ENCODE data around the gene PLAAT4.
"Not testable (repeated sequence)": the region's sequence is repeated elsewhere in the genome, so short reads cannot be mapped to it uniquely, and the experiment has no call there.

PLAAT4 gene

DNA sequence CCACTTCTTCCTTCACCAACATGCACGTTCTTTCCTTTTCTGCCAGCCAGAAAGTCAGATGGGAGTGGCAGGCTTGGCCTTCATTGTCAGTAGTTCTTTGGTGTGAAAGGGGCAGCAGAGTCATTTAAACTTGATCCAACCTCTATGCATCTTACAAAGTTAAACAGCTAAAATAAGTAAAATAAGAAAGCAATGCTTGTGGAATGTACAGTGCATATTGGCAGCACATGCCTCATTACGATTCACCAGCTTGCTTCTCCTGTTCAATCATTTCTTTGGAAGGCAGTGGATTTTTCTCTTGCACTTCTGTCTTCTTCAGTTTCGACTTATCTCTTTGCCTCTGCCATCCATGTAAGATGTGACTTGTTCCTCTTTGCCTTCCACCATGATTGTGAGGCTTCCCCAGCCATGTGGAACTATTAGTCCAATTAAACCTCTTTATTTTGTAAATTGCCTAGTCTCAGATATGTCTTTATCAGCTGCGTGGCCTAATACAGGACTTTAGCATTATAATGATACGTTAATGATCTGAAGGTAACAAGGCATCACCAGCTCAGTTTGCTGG lies 15.9 kb upstream of the PLAAT4 start:
- no peaks in the 10 kb centered on the region for H3K36me3 ChIP-seq (ENCODE audit: insufficient read depth, low read length)
- no peaks in the 10 kb centered on the region for H3K9me3 ChIP-seq (ENCODE audit: low read length)
- H2AFZ ChIP-seq (ENCODE audit: low read depth, low read length): no peak overlapping the region
- no peaks in the 10 kb centered on the region for H3K4me1 ChIP-seq (ENCODE audit: insufficient read depth, low read length)
- H3K27me3 ChIP-seq (ENCODE audit: insufficient read depth, low read length): peaks cover 2% of the 10 kb centered on the region
- no peak overlapping the region for H3K4me3 ChIP-seq (ENCODE audit: low read length)

DNA sequence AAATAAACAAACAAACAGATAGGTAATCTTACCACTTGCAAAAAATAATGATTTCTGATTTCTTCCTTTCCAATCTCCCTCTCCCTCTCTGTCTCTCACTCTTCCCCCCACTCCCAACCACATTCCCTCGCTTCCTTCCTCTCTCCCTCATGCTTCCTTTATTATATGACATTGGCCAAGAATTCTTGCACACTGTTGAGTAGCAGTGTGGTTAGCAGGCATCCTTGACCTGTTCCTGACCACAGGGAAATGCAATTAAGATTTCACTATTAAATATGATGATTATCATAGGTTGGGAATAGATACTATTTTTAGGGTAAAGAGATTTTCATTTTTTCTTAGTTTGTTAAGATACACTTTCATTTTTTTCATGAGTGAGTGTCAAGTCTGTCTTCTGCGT lies 14.7 kb upstream of the PLAAT4 start:
- Histone ChIP-seq H3K4me3 (ENCODE audit: low read length) (no peak overlapping the region), H3K27me3 (ENCODE audit: insufficient read depth, low read length) (no peaks in the 10 kb centered on the region), H2AFZ (ENCODE audit: low read depth, low read length) (no peak overlapping the region), H3K36me3 (ENCODE audit: insufficient read depth, low read length) (no peaks in the 10 kb centered on the region), H3K9me3 (ENCODE audit: low read length) (no peaks in the 10 kb centered on the region), H3K4me1 (ENCODE audit: insufficient read depth, low read length) (no peaks in the 10 kb centered on the region)

DNA sequence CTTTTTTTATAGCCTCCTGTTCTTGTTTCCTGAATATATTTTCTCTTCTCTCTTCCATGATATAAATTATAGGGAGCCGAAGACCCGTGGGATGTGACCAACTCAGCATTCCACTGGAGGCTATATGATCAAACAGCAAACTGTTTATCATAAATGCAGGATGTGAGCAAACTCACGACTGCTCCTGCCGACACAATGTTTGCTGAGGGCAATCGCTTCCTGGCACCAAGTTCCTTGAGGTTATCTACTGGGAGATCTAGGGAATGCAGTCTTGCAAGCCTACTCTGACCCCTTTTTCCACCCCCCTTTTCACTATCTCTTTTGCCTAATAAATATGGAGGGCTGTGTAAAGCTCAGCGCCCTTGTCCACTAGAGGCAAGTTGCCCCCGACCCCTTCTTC lies 13.5 kb upstream of the PLAAT4 start:
- Histone ChIP-seq H3K27me3 (ENCODE audit: insufficient read depth, low read length) (no peaks in the 10 kb centered on the region), H3K4me1 (ENCODE audit: insufficient read depth, low read length) (no peaks in the 10 kb centered on the region), H2AFZ (ENCODE audit: low read depth, low read length) (no peak overlapping the region), H3K4me3 (ENCODE audit: low read length) (no peak overlapping the region), H3K9me3 (ENCODE audit: low read length) (no peaks in the 10 kb centered on the region), H3K36me3 (ENCODE audit: insufficient read depth, low read length) (no peaks in the 10 kb centered on the region)

DNA sequence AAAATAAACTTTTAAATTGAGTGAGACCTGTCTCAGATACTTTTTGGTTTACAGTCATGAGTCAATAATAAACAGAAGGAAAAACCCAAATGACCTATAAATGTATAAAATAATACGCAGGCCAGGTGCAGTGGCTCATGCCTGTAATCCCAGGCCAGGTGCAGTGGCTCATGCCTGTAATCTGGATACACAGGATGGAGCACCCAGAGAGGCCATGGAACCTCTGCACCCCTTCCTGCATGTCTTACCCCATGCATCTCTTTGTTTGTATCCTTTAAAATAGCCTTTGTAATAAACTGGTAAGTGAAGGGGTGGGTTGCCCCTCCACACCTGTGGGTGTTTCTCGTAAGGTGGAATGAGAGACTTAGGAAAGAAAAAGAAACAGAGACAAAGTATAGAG lies 8.9 kb upstream of the PLAAT4 start:
- Histone ChIP-seq H3K4me1 (ENCODE audit: insufficient read depth, low read length) (peaks cover 6% of the 10 kb centered on the region), H3K27me3 (ENCODE audit: insufficient read depth, low read length) (peaks cover 5% of the 10 kb centered on the region), H3K9me3 (ENCODE audit: low read length) (no peaks in the 10 kb centered on the region), H3K36me3 (ENCODE audit: insufficient read depth, low read length) (no peaks in the 10 kb centered on the region), H2AFZ (ENCODE audit: low read depth, low read length) (no peak overlapping the region), H3K4me3 (ENCODE audit: low read length) (no peak overlapping the region)

DNA sequence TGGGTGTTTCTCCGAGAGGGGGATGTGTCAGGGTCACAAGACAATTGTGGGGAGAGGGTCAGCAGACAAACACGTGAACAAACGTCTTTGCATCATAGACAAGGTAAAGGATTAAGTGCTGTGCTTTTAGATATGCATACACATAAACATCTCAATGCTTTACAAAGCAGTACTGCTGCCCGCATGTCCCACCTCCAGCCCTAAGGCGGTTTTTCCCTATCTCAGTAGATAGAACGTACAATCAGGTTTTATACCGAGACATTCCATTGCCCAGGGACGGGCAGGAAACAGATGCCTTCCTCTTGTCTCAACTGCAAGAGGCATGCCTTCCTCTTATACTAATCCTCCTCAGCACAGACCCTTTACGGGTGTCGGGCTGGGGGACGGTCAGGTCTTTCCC lies 8.5 kb upstream of the PLAAT4 start:
- H3K4me3 ChIP-seq (ENCODE audit: low read length); H3K4me1 ChIP-seq (ENCODE audit: insufficient read depth, low read length); H3K9me3 ChIP-seq (ENCODE audit: low read length); H3K27me3 ChIP-seq (ENCODE audit: insufficient read depth, low read length); H3K36me3 ChIP-seq (ENCODE audit: insufficient read depth, low read length); H2AFZ ChIP-seq (ENCODE audit: low read depth, low read length): not testable (repeated sequence)

DNA sequence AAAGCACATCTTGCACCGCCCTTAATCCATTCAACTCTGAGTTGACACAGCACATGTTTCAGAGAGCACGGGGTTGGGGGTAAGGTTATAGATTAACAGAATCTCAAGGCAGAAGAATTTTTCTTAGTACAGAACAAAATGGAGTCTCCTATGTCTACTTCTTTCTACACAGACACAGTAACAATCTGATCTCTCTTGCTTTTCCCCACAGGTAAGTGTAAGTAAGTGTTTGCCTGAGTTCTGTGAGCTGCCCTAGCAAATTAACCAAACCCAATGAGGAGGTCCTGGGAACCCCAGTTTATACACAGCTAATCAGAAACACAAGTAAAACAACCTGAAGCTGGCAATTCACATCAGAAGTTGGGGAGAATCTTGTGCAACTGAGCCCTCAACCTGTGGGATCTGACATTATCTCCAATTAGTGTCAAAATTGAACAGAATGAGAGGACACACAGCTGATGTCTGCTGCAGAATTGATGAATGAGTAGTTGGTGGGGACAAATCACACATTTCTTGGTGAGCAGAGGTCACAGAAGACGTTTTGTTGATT lies 7.8 kb upstream of the PLAAT4 start:
- H2AFZ ChIP-seq (ENCODE audit: low read depth, low read length); H3K9me3 ChIP-seq (ENCODE audit: low read length); H3K36me3 ChIP-seq (ENCODE audit: insufficient read depth, low read length); H3K4me3 ChIP-seq (ENCODE audit: low read length); H3K4me1 ChIP-seq (ENCODE audit: insufficient read depth, low read length): not testable (repeated sequence)
- H3K27me3 ChIP-seq (ENCODE audit: insufficient read depth, low read length): peaks cover 12% of the 10 kb centered on the region

DNA sequence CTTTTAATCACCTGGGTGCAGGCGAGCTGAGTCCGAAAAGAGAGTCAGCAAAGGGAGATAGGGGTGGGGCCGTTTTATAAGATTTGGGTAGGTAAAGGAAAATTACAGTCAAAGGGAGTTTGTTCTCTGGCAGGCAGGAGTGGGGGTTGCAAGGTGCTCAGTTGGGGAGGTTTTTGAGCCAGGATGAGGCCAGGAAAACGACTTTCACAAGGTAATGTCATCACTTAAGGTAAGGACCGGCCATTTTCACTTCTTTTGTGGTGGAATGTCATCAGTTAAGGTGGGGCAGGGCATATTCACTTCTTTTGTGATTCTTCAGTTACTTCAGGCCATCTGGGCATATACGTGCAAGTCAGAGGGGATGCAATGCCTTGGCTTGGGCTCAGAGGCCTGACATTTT lies 7.2 kb upstream of the PLAAT4 start:
- H3K36me3 ChIP-seq (ENCODE audit: insufficient read depth, low read length); H2AFZ ChIP-seq (ENCODE audit: low read depth, low read length); H3K4me1 ChIP-seq (ENCODE audit: insufficient read depth, low read length); H3K4me3 ChIP-seq (ENCODE audit: low read length); H3K9me3 ChIP-seq (ENCODE audit: low read length): not testable (repeated sequence)
- peaks cover 16% of the 10 kb centered on the region for H3K27me3 ChIP-seq (ENCODE audit: insufficient read depth, low read length)

DNA sequence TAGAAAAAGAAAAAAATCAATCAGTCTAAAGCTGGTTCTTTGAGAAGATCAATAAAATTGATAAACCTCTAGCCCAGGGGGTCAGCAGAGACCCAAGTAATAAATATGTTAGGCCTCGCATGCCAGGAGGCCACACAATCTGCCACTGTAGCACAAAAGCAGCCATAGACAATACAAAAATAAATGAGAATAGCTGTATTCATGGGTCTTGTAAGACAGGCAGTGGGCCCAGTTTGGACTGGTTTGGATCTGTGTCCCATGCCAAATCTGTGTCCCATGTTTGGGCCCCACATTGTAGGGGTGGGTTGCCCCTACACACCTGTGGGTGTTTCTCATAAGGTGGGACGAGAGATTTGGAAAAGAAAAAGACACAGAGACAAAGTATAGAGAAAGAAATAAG lies 6.6 kb upstream of the PLAAT4 start:
- H2AFZ ChIP-seq (ENCODE audit: low read depth, low read length): no peak overlapping the region
- H3K9me3 ChIP-seq (ENCODE audit: low read length): no peaks in the 10 kb centered on the region
- H3K4me1 ChIP-seq (ENCODE audit: insufficient read depth, low read length): peaks cover 7% of the 10 kb centered on the region
- no peak overlapping the region for H3K4me3 ChIP-seq (ENCODE audit: low read length)
- peaks cover 16% of the 10 kb centered on the region for H3K27me3 ChIP-seq (ENCODE audit: insufficient read depth, low read length)
- no peaks in the 10 kb centered on the region for H3K36me3 ChIP-seq (ENCODE audit: insufficient read depth, low read length)

DNA sequence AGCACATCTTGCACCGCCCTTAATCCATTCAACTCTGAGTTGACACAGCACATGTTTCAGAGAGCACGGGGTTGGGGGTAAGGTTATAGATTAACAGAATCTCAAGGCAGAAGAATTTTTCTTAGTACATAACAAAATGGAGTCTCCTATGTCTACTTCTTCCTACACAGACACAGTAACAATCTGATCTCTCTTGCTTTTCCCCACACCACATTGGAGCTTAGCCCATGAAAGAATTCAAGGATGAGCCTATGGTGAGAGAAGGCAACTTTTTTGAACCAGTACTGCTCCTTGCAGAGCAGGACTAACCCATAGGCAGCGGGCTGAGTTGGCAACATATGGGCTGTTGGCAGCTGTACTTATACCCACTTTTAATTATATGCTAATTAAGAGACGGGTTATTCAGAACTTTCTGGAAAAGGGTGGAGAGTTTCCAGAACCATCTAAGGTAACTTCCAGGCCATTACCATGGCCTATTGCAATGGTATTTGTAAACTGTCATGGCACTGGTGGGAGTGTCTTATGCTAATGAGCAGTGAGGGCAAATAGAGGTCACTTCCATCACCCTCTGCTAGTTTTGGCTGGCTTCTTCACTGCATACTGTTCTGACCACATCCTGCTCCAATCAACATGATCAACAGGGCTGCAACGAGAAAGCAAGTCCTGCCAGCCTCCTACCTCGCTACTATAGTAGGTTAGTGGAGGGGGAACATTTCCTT lies 5.4 kb upstream of the PLAAT4 start:
- not testable (repeated sequence) for H3K4me3 ChIP-seq (ENCODE audit: low read length); H3K4me1 ChIP-seq (ENCODE audit: insufficient read depth, low read length); H3K36me3 ChIP-seq (ENCODE audit: insufficient read depth, low read length); H3K9me3 ChIP-seq (ENCODE audit: low read length); H2AFZ ChIP-seq (ENCODE audit: low read depth, low read length)
- H3K27me3 ChIP-seq (ENCODE audit: insufficient read depth, low read length): peaks cover 16% of the 10 kb centered on the region

DNA sequence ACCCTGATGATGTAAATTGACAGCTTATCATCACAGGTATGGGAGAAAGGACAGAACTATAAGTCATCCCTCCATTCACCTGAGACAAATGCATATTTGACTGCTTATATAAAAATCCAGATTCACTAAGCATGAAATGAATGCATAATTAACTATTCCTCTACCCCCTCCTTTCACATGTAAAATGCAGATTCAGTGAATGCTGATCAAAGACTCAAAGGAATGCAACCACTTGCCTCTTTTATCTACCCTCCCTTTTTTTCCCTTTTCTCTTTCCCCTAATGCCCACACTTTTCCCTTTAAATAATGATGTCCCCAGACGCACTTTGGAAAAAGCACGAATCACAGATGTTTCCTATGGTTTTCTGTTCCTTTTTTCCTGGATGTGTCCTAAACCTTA lies 4.5 kb upstream of the PLAAT4 start:
- H3K4me1 ChIP-seq (ENCODE audit: insufficient read depth, low read length): peaks cover 7% of the 10 kb centered on the region
- H2AFZ ChIP-seq (ENCODE audit: low read depth, low read length): no peak overlapping the region
- no peaks in the 10 kb centered on the region for H3K36me3 ChIP-seq (ENCODE audit: insufficient read depth, low read length)
- H3K9me3 ChIP-seq (ENCODE audit: low read length): no peaks in the 10 kb centered on the region
- H3K4me3 ChIP-seq (ENCODE audit: low read length): no peak overlapping the region
- H3K27me3 ChIP-seq (ENCODE audit: insufficient read depth, low read length): peaks cover 16% of the 10 kb centered on the region

DNA sequence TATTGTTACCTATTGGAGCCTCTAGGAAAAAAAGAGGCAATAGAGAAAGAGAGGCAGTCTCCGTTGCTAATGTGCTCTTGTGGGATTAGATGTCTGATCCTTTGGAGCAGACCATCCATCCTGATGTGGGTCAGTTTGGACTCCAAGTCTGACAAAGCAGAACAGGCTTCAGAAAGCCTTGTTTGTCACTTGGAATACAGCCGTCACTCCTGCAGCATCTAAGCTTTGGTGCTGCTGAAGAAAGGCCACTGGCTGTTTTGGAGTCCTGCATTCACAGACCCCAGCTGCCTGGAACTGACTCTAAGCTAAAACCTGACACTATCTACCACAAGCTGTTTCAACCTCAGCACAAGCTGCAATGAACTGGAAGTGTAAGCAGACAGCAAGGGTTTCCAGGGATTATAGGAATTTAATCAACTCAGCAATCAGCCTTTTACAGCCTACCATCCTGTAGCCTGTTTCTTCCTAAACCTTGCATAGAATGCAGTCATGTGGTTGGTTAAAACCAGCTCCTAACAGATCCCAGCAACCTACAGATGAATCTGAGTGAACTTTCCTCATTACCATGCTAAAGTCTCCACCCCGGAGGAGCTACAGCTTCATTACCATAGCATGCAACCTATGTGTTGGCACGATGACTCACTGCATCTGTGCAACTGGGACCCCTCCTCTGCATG lies 3.7 kb upstream of the PLAAT4 start:
- Histone ChIP-seq H3K27me3 (ENCODE audit: insufficient read depth, low read length) (peaks cover 16% of the 10 kb centered on the region), H3K36me3 (ENCODE audit: insufficient read depth, low read length) (no peaks in the 10 kb centered on the region), H2AFZ (ENCODE audit: low read depth, low read length) (no peak overlapping the region), H3K9me3 (ENCODE audit: low read length) (no peaks in the 10 kb centered on the region), H3K4me3 (ENCODE audit: low read length) (no peak overlapping the region), H3K4me1 (ENCODE audit: insufficient read depth, low read length) (peaks cover 7% of the 10 kb centered on the region)

DNA sequence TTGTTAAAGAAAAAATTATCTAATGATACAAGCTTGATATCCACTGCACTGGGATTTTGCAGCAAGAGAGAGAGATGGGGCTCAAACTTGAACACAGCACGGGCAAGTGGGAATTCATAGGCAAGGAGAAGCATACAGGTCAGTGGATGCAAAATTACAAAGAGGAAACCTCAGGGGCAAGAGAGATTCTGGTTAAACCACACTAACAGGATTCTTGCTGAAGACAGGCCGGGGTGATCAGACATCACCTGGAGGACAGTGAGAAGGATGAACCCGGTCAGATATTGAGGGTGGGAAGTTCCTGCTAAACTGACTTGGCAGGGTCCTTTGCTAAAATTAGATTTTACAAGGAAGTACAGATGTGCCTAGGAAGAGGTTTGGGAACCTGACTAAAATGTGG lies 2.5 kb upstream of the PLAAT4 start:
- Histone ChIP-seq H3K4me1 (ENCODE audit: insufficient read depth, low read length) (peaks cover 7% of the 10 kb centered on the region), H2AFZ (ENCODE audit: low read depth, low read length) (no peak overlapping the region)

DNA sequence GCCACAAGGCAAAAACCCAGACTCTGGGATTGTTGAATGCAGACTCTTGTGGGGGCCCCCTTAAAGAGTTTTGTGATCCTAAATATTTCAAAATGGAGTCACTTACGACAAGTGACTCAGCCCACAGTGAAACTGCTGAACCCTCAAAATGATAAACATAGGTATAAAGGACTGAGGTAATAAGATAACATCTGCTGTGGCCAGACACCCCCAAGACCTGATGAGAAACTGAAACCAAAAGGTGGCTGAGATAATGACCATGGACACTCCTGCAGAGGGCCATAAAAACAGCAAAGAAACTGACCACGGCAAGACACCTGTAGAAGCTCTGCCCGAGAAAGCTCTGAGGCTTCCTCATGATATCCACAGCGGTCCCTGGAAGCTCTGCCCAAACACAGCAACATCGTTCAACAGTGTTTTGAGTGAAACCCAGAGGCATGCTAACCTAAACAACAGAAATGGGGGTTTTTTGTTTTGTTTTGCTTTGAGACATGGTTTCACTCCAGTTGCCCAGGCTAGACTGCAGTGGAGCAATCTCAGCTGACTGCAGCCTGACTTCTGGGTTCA lies 1.6 kb upstream of the PLAAT4 start:
- peaks cover 7% of the 10 kb centered on the region for H3K4me1 ChIP-seq (ENCODE audit: insufficient read depth, low read length)
- H3K27me3 ChIP-seq (ENCODE audit: insufficient read depth, low read length): peaks cover 10% of the 10 kb centered on the region
- no peaks in the 10 kb centered on the region for H3K9me3 ChIP-seq (ENCODE audit: low read length)
- no peaks in the 10 kb centered on the region for H3K36me3 ChIP-seq (ENCODE audit: insufficient read depth, low read length)
- H3K4me3 ChIP-seq (ENCODE audit: low read length): no peak overlapping the region
- H2AFZ ChIP-seq (ENCODE audit: low read depth, low read length): no peak overlapping the region

More for the DNA sequence above, 2.5 kb upstream of the PLAAT4 start:
- Histone ChIP-seq H3K27me3 (ENCODE audit: insufficient read depth, low read length) (peaks cover 14% of the 10 kb centered on the region), H3K36me3 (ENCODE audit: insufficient read depth, low read length) (no peaks in the 10 kb centered on the region), H3K4me3 (ENCODE audit: low read length) (no peak overlapping the region), H3K9me3 (ENCODE audit: low read length) (no peaks in the 10 kb centered on the region)
